ENCODE measurements around the gene MLLT1. TPM values are rescaled to one million over a fixed set of nuclear protein-coding genes. Genes with fewer than 3 reads are reported as not detected.

MLLT1 gene
- total RNA-seq, 4 donors from 2014 or later = 5.9 to 103 (median 13.3) TPM

GRCh38 chr19:6263735-6264444, 15.9 kb downstream of the MLLT1 start:
- Histone ChIP-seq H3K4me3 (no peak overlapping the region), H3K27me3 (no peaks in the 10 kb centered on the region), H3K9me3 (no peaks in the 10 kb centered on the region), H3K27ac (peak overlapping the region in 1 of 2 donors; percentile 8), H3K4me1 (peaks cover 0 to 6% of the 10 kb centered on the region in 2 donors), H3K36me3 (no peaks in the 10 kb centered on the region)
- intact Hi-C loops (cut with DNase I; ENCODE audit: low total_unique reads) = no loop called here
- no peak for TF ChIP-seq CTCF (IDR thresholded peaks at IDR 0.05)
- no peak for TF ChIP-seq POLR2A (IDR thresholded peaks at IDR 0.05)
- DNase-seq = no peak

- intact Hi-C loops (cut with DNase I; ENCODE audit: low total_unique reads) = no loop called here
- H3K27ac ChIP-seq = peak overlapping the region in 1 of 2 donors; percentile 8
- H3K36me3 ChIP-seq = no peaks in the 10 kb centered on the region
- H3K4me3 ChIP-seq = no peak overlapping the region
- no peaks in the 10 kb centered on the region for H3K27me3 ChIP-seq
- no peak for DNase-seq
- H3K9me3 ChIP-seq = no peaks in the 10 kb centered on the region
- TF ChIP-seq CTCF (IDR thresholded peaks at IDR 0.05) = no peak
- no peak for TF ChIP-seq POLR2A (IDR thresholded peaks at IDR 0.05)
- H3K4me1 ChIP-seq = peaks cover 0 to 6% of the 10 kb centered on the region in 2 donors
Observed at GRCh38 chr19:6263306-6263705, 16.5 kb downstream of the MLLT1 start.

GRCh38 chr19:6262519-6262918, 17.3 kb downstream of the MLLT1 start:
- Histone ChIP-seq H3K27me3 (no peaks in the 10 kb centered on the region), H3K36me3 (no peaks in the 10 kb centered on the region), H3K9me3 (no peaks in the 10 kb centered on the region), H3K4me1 (peaks cover 0 to 6% of the 10 kb centered on the region in 2 donors), H3K27ac (no peak overlapping the region), H3K4me3 (no peak overlapping the region)
- intact Hi-C loops (cut with DNase I; ENCODE audit: low total_unique reads) = no loop called here
- TF ChIP-seq CTCF (IDR thresholded peaks at IDR 0.05) = no peak
- no peak for TF ChIP-seq POLR2A (IDR thresholded peaks at IDR 0.05)
- DNase-seq = no peak

GRCh38 chr19:6261883-6262282, 17.9 kb downstream of the MLLT1 start:
- TF ChIP-seq CTCF (IDR thresholded peaks at IDR 0.05) (no peak), POLR2A (IDR thresholded peaks at IDR 0.05) (no peak)
- peaks cover 0 to 6% of the 10 kb centered on the region in 2 donors for H3K4me1 ChIP-seq
- no peak overlapping the region for H3K27ac ChIP-seq
- H3K9me3 ChIP-seq = no peaks in the 10 kb centered on the region
- no peak for DNase-seq
- H3K36me3 ChIP-seq = no peaks in the 10 kb centered on the region
- H3K27me3 ChIP-seq = no peaks in the 10 kb centered on the region
- intact Hi-C loops (cut with DNase I; ENCODE audit: low total_unique reads) = no loop called here
- H3K4me3 ChIP-seq = no peak overlapping the region

- Histone ChIP-seq H3K9me3 (no peaks in the 10 kb centered on the region), H3K4me1 (peaks cover 0 to 6% of the 10 kb centered on the region in 2 donors), H3K36me3 (no peaks in the 10 kb centered on the region), H3K4me3 (no peak overlapping the region), H3K27ac (no peak overlapping the region), H3K27me3 (no peaks in the 10 kb centered on the region)
- intact Hi-C loops (cut with DNase I; ENCODE audit: low total_unique reads) = no loop called here
- peak in 1 of 2 donors; percentile 21 for DNase-seq
- TF ChIP-seq CTCF (IDR thresholded peaks at IDR 0.05) (peak; percentile 9 to 45 (median 20)), POLR2A (IDR thresholded peaks at IDR 0.05) (no peak)
Observed at GRCh38 chr19:6260912-6261650, 18.7 kb downstream of the MLLT1 start.

All from uterus (tissue), 4 donors.